Gastroesophageal sphincter (tissue), 3 donors: ENCODE measurements around the gene MAML3.

Experiments
- CTCF ChIP-seq, 4 experiments: fragments of 200-600 bp in 2 of 4; fragments of 450-650 bp in 2 of 4; sonication (generic) in 1 of 4; IDR thresholded peaks; one replicate each; pipeline ENCODE4 v1.5.1; 2017 to 2019; ENCODE audit warnings: antibody characterized with exemption in 4 of 4, mild to moderate bottlenecking in 2 of 4, moderate library complexity in 2 of 4
- EP300 ChIP-seq: sonication (generic); formaldehyde crosslinking; IDR thresholded peaks from one replicate; pipeline ENCODE4 v1.6.1; 2017; ENCODE audit warnings: antibody characterized with exemption, mild to moderate bottlenecking
- POLR2A ChIP-seq, 2 donors: fragments of 450-650 bp; IDR thresholded peaks; one replicate each; pipeline ENCODE4 v1.6.1; 2017; ENCODE audit warnings: antibody characterized with exemption in 2 of 2, mild to moderate bottlenecking in 2 of 2, moderate library complexity in 1 of 2

- TF ChIP-seq CTCF (IDR thresholded peaks at IDR 0.05) = no peak
- TF ChIP-seq EP300 = no peak
- no peak for TF ChIP-seq POLR2A (IDR thresholded peaks at IDR 0.05)
Observed at GRCh38 chr4:140130677-140131076, 23.3 kb downstream of the MAML3 start.
